OCI-LY3 (cell line): ENCODE data around the gene EAPP.
"Not testable (repeated sequence)": the region's sequence is repeated elsewhere in the genome, so short reads cannot be mapped to it uniquely, and the experiment has no call there.

Source experiments
- H2AFZ ChIP-seq: fragments of 200-600, 300-600 bp; shearing (Covaris generic); 2 replicates; pipeline ENCODE4 v1.6.0; 2014; ENCODE audit warnings: antibody characterized with exemption, low read depth, low read length
- H3K27ac ChIP-seq: fragments of 200-600, 300-600 bp; sonication (generic); 2 replicates; pipeline ENCODE4 v1.5.1; 2014; ENCODE audit warnings: mild to moderate bottlenecking, low read length, moderate library complexity, mixed read lengths
- H3K27me3 ChIP-seq: fragments of 200-600, 300-600 bp; sonication (generic); 2 replicates; pipeline ENCODE4 v1.6.1; 2014; ENCODE audit warnings: low read depth, low read length, mixed read lengths
- H3K36me3 ChIP-seq: fragments of 200-600, 300-600 bp; sonication (generic); replicated peaks from 2 replicates; pipeline ENCODE3; 2014; ENCODE audit warnings: low read depth, low read length, mixed read lengths
- H3K4me1 ChIP-seq: fragments of 300-600, 200-600 bp; sonication (generic); 2 replicates; pipeline ENCODE4 v1.6.1; 2014; ENCODE audit warnings: low read length, mixed read lengths
- H3K4me2 ChIP-seq: fragments of 200-600, 300-600 bp; sonication (generic); 2 replicates; pipeline ENCODE4 v1.6.1; 2014; ENCODE audit warnings: low read length, mixed read lengths
- H3K4me3 ChIP-seq: fragments of 300-600, 200-600 bp; sonication (generic); 2 replicates; pipeline ENCODE4 v1.5.1; 2014; ENCODE audit warnings: antibody characterized with exemption, mild to moderate bottlenecking, low read length, moderate library complexity
- H3K79me2 ChIP-seq: fragments of 300-600, 200-600 bp; shearing (Covaris generic); 2 replicates; pipeline ENCODE4 v1.6.1; 2014; ENCODE audit warnings: mild to moderate bottlenecking, low read length, mixed read lengths
- H3K9ac ChIP-seq: fragments of 300-600, 200-600 bp; shearing (Covaris generic); 2 replicates; pipeline ENCODE4 v1.6.0; 2014; ENCODE audit warnings: mild to moderate bottlenecking, low read length, moderate library complexity
- H3K9me3 ChIP-seq: fragments of 200-600, 300-600 bp; shearing (Covaris generic); 2 replicates; pipeline ENCODE4 v1.6.1; 2014; ENCODE audit warnings: low read length, mixed read lengths; ENCODE audit not compliant: insufficient read depth
- H4K20me1 ChIP-seq: fragments of 200-600, 300-600 bp; sonication (generic); 2 replicates; pipeline ENCODE4 v1.6.1; 2016; ENCODE audit warnings: low read length, mixed read lengths; ENCODE audit not compliant: insufficient read depth
- EZH2phosphoT487 ChIP-seq: fragments of 200-600 bp; shearing (Covaris generic); IDR thresholded peaks from 2 replicates; pipeline ENCODE4 v1.6.1; 2018; ENCODE audit warnings: antibody characterized with exemption, mixed run types, low read depth
- TF ChIP-seq, protein P1 (sequence below): fragments of 200-600, 300-600 bp; sonication (generic); IDR thresholded peaks from 2 replicates; pipeline ENCODE4 v1.5.1; 2014; ENCODE audit warnings: antibody characterized with exemption, low read length, low read depth

The EAPP gene

DNA sequence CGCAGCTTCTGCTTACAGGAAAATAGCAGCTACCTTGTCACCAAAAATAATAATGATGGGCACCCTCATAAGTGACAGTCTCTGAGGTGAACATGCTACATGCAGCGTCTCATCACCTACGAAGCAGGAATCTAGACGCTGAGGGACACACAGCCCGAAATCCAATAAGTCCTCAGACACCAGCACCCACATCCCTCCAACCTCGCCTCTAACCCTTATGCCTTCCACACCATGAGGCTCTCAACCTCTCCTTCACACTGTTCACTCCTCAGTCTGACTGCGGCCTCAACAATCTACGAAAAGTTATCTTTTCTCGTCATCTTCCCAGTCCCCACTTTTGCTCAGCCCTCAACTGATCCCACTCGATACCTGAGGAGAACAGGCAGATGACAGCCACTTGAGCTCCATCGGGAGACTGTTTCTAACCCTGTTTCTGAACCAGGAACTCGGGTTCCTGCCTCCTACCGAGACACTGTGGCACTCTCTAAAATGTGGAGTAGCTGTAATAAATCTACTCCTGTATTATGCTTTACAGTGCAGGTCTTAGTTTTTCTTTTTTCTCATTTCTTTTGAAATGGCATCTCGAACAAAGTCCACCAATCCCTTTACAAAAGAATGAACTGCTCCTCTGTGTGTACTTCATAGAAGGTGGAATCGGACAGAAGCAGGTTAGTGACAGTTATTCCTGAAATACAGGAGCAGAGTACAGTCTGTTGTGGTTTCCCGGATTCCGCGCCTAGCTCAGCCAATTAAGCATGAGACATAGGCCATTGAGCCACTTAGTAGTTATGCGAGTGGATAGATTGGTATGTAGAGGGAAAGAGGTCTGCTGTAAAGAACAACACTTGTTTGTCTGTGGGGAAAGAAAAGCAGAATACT lies 919 bp upstream of the EAPP start:
- not testable (repeated sequence) for H3K27ac ChIP-seq, H3K4me1 ChIP-seq, H2AFZ ChIP-seq, H3K9me3 ChIP-seq, H4K20me1 ChIP-seq, H3K36me3 ChIP-seq, H3K27me3 ChIP-seq
- peak overlapping the region; percentile 41 for H3K9ac ChIP-seq
- H3K4me3 ChIP-seq = peak overlapping the region; percentile 98
- H3K79me2 ChIP-seq = peaks cover 30% of the 10 kb centered on the region
- peak overlapping the region; percentile 67 for H3K4me2 ChIP-seq

DNA sequence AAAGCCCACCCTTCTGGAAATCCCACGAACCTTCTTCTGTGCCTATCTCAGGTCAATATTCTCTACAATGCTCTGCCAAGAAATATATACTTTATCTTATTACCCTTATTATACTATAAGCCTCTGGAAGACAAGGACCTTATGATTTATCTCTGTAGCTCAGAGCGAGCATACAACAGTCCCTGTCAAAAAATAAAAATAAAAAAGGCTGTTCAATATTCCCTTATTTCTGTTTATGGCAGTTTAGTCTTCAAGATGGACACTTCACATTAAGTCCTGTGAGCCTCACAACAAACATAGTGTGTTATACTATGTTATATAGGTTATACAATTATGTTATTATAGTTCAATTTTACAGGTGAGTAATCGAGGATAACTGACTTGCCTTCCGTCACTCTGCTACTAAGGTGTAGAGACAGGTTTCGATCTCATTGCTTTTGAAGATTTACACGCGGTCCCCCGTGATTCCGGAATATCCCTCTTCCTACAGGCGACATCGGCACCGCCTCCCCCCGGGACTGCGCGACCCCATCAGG lies 562 bp downstream of the EAPP start:
- Histone ChIP-seq H3K36me3 (peaks cover 12% of the 10 kb centered on the region), H3K4me2 (peak overlapping the region; percentile 81), H3K79me2 (peaks cover 30% of the 10 kb centered on the region), H2AFZ (peak overlapping the region; percentile 81), H3K4me1 (peaks cover 10% of the 10 kb centered on the region), H3K27ac (peak overlapping the region; percentile 49), H3K27me3 (no peaks in the 10 kb centered on the region), H3K9ac (peak overlapping the region; percentile 84), H3K9me3 (no peaks in the 10 kb centered on the region), H4K20me1 (no peaks in the 10 kb centered on the region), H3K4me3 (peak overlapping the region; percentile 98)
- TF ChIP-seq, protein P1, sequence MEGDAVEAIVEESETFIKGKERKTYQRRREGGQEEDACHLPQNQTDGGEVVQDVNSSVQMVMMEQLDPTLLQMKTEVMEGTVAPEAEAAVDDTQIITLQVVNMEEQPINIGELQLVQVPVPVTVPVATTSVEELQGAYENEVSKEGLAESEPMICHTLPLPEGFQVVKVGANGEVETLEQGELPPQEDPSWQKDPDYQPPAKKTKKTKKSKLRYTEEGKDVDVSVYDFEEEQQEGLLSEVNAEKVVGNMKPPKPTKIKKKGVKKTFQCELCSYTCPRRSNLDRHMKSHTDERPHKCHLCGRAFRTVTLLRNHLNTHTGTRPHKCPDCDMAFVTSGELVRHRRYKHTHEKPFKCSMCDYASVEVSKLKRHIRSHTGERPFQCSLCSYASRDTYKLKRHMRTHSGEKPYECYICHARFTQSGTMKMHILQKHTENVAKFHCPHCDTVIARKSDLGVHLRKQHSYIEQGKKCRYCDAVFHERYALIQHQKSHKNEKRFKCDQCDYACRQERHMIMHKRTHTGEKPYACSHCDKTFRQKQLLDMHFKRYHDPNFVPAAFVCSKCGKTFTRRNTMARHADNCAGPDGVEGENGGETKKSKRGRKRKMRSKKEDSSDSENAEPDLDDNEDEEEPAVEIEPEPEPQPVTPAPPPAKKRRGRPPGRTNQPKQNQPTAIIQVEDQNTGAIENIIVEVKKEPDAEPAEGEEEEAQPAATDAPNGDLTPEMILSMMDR = no peak
- TF ChIP-seq EZH2phosphoT487 = no peak

DNA sequence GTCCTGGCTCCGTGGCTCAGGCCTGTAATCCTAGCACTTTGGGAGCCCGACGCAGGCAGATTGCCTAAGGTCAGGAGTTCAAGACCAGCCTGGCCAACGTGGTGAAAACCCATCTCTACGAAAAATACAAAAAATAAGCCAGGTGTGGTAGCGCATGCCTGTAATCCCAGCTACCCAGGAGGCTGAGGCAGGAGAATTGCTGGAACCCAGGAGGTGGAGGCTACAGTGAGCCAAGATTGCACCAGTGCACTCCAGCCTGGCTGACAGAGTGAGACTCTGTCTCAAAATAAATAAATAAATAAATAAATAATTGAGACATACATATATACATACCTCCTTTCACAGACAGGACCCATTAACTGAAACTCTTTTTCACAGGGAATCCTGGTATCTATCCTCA lies 1.4 kb downstream of the EAPP start:
- not testable (repeated sequence) for H3K4me3 ChIP-seq, H3K9me3 ChIP-seq, H3K27me3 ChIP-seq, H3K27ac ChIP-seq, H3K9ac ChIP-seq, H4K20me1 ChIP-seq, H2AFZ ChIP-seq, H3K4me1 ChIP-seq
- Histone ChIP-seq H3K36me3 (peaks cover 20% of the 10 kb centered on the region), H3K79me2 (peaks cover 30% of the 10 kb centered on the region), H3K4me2 (peak overlapping the region; percentile 81)

DNA sequence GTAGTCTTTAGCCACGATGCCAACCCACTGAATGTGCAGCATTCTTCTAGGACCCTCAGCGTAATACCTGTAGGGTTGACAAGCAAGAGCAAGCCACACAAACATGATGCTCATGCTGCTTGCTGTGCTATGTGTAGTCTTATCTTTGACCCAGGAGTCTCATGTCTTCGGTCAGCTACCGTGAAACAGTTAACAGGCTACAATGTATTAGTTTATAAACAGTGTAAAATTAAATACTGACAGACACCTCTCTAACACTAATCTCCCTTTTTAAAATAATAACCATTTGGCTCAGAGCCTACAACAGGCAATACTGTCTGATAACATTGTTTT lies 1.9 kb downstream of the EAPP start:
- Histone ChIP-seq H3K9me3 (no peaks in the 10 kb centered on the region), H3K4me3 (no peak overlapping the region), H3K27me3 (no peaks in the 10 kb centered on the region), H3K9ac (no peak overlapping the region), H3K4me2 (no peak overlapping the region), H3K27ac (no peak overlapping the region), H2AFZ (no peak overlapping the region), H3K79me2 (peaks cover 30% of the 10 kb centered on the region), H3K4me1 (peaks cover 10% of the 10 kb centered on the region), H4K20me1 (no peaks in the 10 kb centered on the region), H3K36me3 (peaks cover 20% of the 10 kb centered on the region)
- TF ChIP-seq, protein P1 = no peak
- TF ChIP-seq EZH2phosphoT487 = no peak

DNA sequence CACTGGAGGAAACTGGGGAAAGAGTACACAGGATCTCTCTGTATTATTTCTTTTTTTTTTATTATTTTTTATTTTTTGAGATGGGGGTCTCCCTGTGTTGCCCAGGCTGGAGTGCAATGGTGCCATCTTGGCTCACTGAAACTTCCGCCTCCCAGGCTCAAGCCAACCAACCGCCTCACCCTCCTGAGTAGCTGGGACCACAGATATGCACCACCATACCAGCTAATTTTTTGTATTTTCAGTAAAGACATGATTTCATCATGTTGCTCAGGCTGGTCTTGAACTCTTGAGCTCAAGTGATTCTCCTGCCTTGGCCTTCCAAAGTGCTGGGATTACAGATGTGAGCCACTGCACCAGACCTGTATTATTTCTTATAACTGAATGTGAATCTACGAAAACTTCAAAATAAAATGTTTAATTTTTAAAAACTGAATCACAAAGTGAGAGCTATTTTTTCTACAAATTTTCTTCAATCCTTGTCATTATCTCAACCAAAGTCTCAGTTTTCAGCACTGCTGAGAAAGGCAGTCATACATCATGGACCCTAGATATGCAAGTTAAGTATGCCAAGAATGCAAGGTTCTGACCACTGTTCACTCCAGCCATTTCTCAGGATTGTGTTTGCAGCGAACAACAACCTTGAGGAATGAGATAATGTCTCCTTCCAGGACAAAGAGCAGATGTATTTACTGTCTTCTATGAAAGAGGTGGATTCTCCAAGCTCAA lies 2.4 kb downstream of the EAPP start:
- H4K20me1 ChIP-seq = no peaks in the 10 kb centered on the region
- no peak overlapping the region for H3K4me2 ChIP-seq
- no peak overlapping the region for H3K27ac ChIP-seq
- no peak overlapping the region for H3K9ac ChIP-seq
- H3K27me3 ChIP-seq = no peaks in the 10 kb centered on the region
- TF ChIP-seq EZH2phosphoT487 = no peak
- TF ChIP-seq, protein P1 = no peak
- H3K9me3 ChIP-seq = no peaks in the 10 kb centered on the region
- H3K79me2 ChIP-seq = peaks cover 30% of the 10 kb centered on the region
- H3K4me3 ChIP-seq = no peak overlapping the region
- H3K4me1 ChIP-seq = peaks cover 10% of the 10 kb centered on the region
- peaks cover 20% of the 10 kb centered on the region for H3K36me3 ChIP-seq
- no peak overlapping the region for H2AFZ ChIP-seq
